Measurements from ENCODE around the gene CNTNAP4.

The CNTNAP4 gene

GRCh38 chr16:76276745-76277438 is at the start of gene CNTNAP4:
Gene CNTNAP4, plus strand, starts transcription at chr16:76277401. Its CDS starts 262 bp downstream, at chr16:76277663.
- DNase-seq, result peak; percentile 79

GRCh38 chr16:76228546-76229146 is 48.6 kb upstream of the CNTNAP4 start:
- no peak for DNase-seq

DNA sequence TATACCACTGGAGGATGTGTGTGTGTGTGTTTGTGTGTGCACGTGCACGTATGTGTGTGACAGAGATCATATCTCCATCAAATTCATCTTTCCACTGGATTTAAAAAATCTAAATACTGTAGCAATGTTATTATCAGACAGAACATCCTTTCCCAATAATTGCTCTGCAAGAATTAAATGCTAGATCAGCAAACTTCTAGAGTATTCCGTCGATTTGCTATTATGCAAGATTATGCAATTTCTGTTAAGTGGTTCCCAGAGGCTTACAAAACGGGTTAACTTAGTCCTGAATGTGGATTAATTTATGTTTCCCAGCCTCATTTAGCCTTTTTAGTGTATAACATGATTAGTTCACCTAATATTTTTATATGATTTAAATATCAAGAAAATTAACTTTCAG is 44.5 kb upstream of the CNTNAP4 start:
- DNase-seq, result no peak

GRCh38 chr16:76235025-76235424 is 42.2 kb upstream of the CNTNAP4 start:
- no peak for DNase-seq

- no peak for DNase-seq
These were observed 41.8 kb upstream of the CNTNAP4 start for GRCh38 chr16:76235426-76235825.

DNA sequence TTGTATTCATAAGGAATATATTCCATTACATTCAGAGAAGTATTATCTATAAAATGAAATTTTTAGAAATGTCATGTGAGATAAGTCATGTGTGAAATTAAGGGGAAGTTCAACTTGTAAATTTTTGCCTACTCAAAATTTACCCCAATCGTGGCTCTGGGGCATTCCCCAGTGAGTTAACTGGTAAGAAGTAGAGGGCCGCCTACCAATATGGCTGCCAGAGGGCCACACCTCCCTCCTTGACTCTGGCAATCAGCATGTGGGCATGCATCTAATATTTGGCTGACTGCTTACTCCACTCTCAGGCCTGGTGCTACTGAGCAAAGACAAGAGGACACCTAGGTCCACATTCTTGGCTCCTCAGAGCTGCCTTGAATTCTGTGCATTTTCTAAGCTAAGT is 39.7 kb upstream of the CNTNAP4 start:
- DNase-seq, result no peak

DNA sequence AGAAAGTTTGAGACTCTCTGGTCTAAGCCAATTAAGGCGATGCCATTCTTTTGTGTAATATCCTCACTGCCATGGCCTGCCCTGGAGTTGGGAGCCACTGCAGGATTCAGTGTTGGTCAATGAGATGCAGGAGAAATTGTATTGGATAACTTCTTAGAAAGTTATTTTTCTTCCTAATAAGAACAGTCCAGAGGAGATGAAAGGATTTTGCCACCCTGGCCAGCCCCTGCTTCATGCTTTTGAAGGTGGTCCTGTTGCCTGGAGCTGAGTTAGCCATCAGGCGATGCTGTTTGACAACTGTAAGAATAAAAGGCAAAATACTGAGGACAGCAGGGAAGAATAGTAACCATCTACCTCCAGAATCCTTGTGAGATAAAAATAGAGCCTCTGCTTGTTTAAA is 35.4 kb upstream of the CNTNAP4 start:
- DNase-seq, result no peak

GRCh38 chr16:76243620-76244019 is 33.6 kb upstream of the CNTNAP4 start:
- DNase-seq, result no peak

GRCh38 chr16:76246587-76246986 is 30.6 kb upstream of the CNTNAP4 start:
- no peak for DNase-seq

DNA sequence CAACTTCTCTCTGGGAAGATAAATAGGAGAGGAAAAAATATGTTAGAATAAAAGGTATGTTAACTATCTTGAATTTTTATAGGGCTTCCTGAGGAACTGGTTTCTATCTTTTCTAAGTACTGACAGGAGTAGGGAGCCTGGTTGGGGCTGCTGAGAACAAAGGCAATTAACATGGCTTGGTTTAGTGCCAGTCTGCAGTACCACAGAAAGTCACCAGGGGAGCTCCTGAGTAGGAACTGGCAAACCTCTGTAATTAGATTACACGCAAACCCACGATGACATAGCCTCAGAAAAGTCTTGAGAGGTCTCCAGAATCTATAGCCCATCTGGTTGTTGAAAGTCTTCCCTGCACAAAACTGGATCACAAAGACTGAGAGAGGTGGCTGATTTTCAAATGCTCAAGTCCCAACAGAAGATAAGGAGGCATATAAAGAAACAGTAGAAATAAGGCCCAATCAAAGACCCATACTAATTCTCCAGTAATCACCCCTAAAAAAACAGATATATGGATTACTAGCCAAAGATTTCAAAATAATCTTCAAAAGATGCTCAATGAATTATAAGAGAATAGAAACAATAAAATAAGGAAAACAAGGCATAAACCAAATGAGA is 11.7 kb upstream of the CNTNAP4 start:
- no peak for DNase-seq

GRCh38 chr16:76268824-76269223 is 8.4 kb upstream of the CNTNAP4 start:
- DNase-seq, result no peak

- no peak for DNase-seq
These were observed 344 bp downstream of the CNTNAP4 start for GRCh38 chr16:76277460-76278030.

DNA sequence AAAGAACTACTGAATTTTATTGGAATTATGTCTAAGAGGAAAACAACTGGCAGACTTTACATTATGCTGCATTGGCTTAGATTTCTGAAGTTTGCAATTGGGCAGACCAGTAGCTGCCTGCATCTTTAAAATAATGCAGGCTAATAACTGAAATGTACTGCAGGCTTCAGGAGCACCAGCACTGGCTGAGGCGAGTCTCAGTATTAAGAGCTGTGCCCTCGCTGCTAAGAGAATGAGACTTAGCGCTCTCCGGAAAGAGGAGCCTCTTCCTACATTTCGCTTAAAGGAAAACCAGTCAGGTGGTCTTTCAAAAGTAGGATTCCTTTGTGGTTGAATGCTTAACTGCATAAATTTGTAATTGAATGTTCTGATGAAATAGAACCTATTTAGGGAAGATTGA is 885 bp downstream of the CNTNAP4 start:
- no peak for DNase-seq

DNA sequence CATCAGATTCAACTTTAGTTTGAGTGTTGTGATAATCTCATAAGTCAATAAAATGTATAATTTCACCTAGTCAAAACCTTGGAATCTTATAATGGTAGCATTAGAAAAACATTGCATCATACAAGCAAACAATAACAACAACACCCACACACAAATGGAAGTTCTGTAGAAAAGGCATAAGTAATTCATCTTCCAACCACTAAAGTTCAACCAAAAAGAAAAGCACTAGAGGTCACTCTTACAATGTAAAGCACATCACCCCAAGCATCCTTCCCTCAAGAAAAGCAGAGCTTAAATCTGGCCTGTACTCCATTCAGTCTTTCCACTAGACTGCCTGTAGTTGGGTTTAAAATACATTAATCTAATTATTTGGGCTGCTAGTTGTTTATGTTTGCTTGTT is 1.8 kb downstream of the CNTNAP4 start:
- DNase-seq, result peak; percentile 67

DNA sequence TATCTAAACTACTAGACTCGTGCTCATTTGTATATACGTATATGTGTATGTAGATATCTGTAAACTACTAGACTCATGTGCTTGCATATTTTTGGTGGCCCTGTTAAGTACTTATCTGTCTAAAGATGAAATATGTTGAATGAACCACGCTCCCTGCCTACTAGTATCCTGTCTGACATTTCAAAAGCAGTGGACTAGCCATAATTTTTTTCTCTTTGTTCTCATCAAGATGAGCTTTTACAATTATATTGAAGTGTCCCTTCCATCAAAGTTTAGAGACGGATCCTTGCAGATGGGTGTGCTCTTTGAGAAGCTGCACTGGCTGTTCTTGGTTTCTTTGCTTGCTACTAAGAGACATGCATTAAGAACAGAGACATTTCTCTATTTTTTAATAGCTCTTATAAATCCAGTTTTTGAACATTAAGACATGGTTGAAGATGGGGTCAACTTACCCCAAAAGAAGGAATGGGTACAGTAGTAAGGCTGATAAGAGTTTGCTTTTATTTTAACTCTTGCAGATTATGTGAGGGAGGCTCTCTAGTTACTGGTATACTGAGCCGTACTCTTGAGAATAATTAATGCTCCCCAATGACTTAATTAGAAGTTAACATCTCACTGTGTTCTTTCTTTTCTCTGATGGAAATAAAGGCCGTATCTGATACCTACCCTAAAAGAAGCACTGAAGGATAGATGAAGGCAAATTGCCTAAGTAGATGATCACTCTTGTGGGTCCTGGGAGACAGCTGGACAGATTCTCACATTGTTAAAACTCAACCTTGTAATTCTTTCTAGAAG is 3.4 kb downstream of the CNTNAP4 start:
- no peak for DNase-seq

- DNase-seq, result no peak
These were observed 10.3 kb downstream of the CNTNAP4 start for GRCh38 chr16:76287466-76287865.

DNA sequence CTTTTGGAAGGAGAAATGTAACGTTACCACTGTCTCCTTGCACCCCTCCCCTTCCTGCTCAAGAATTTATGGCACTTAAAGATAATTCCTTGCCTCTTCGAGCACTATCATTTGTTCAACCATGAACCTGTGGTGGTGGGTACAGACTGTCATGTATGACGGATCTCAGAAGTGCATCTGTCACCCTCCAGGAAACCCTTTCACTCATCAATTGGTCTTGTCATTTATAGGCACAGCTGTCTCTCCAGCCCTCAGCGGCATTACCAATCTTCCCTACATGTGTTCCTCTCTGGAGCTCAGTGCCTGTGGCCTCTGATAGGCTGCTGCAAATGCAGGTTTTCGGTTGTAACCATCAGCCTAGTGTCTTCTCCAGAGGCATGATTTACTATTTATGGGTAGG is 15.0 kb downstream of the CNTNAP4 start:
- DNase-seq, result peak; percentile 59

DNA sequence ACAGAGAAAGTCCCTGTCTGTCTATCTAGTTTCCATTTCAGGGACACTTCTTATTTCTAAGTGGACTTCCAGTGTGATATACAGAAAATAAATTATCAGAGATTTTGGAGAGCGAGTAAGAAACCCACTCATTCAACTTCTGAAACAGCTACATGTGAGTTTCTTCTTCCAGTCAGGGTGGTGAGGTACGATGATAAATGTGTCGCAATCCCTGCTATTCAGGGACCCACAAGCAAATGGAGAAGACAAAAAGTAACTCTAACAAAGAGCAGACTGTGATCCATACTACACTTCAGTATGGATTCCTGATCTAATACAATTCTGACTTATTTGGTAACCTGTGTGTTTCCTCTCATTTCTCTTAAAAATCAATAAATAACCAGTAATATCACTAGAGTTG is 16.8 kb downstream of the CNTNAP4 start:
- no peak for DNase-seq

DNA sequence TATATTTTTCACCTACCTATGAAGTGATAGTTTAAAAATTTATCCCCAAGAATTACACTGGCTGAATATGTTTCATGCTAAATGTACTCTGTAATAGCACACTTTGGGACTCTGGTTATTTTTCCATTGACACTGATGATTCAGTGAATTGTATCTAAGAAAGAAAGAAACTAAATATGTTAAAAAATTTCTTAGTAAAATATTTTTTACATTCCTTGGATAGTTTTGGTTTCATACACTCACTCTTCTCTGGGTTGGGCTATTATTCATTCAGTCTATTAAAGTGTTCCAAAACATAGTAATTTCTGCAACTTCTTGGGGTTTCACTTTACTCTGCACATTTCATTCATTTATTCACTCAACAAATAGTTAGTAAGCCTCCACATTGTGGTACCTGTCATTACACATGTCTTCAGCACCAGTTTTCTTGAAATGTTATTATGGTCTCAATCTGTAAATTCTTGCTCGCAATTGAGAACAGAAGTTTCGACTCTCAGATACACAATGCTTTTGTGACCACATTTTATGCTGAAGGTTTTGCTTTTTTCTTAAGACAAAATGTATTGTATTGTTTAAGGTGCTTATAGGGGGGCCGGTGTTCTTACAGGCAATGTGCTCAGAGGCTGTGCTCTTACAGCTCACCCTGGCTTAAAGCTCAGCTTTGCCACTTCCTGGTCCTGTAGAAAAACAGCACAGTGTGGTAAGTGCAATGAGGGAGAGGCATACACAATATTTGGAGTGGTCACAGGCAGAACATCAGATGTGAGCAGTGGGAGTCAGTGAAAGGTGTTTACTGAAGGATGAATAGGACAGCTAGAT is 17.4 kb downstream of the CNTNAP4 start:
- no peak for DNase-seq

- DNase-seq, result peak; percentile 59
These were observed 20.7 kb downstream of the CNTNAP4 start for GRCh38 chr16:76297941-76298340.

DNA sequence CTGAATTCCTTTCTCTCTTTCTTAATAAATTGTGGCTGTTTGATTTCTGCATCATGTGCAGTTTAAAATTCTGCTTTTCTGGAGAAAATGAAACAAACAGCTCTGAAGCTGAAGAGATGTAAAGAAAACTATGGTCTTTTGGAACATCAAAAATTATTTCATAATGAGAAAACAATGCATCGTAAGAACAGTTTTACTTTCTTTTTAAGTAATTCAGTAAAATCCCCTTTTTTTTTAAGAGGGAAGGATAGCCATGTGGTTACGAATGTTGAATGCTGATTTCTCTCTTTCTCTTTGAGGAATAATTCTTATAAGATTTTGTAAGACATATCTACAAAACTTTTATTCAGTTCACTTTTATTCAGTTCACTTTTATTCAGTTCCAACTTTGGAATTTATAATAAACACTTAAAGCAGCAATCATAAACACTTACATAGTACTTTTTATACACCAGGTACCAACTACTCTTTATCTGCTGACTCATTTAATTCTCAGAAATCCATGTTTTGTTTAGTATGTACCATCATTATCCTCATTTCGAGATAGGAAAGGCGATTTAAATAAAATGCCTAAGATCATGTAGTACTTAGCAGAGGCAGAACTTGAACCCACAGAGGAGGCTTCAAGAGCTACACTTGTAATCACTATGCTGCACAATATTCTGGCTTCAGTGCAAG is 26.6 kb downstream of the CNTNAP4 start:
- DNase-seq, result no peak
